ENCODE data around the gene PARD3B. TPM values are rescaled to one million over a fixed set of nuclear protein-coding genes. Genes with fewer than 3 reads are reported as not detected.

The PARD3B gene
- total and polyA plus RNA-seq, 2 experiments from 2014 or later: 3.5 to 4.4 TPM

GRCh38 chr2:204888222-204888621 lies 342.9 kb downstream of the PARD3B start:
- ATAC-seq: no peak
- H3K4me3 Mint-ChIP-seq: no peak overlapping the region
- no peaks in the 10 kb centered on the region for H3K36me3 Mint-ChIP-seq (ENCODE audit: low read depth)

More at GRCh38 chr2:204888222-204888621, 342.9 kb downstream of the PARD3B start:
- Histone ChIP-seq H3K9me2 (ENCODE audit: insufficient read depth) (no peaks in the 10 kb centered on the region), H3K79me2 (replicated peaks; ENCODE audit: insufficient read depth) (no peaks in the 10 kb centered on the region), H2AFZ (no peak overlapping the region), H3K27ac (ENCODE audit: low read depth) (no peak overlapping the region), H3K4me3 (no peak overlapping the region), H3K36me3 (ENCODE audit: insufficient read depth) (no peaks in the 10 kb centered on the region), H3K4me1 (ENCODE audit: insufficient read depth) (peaks cover 6% of the 10 kb centered on the region), H3F3A (replicated peaks; ENCODE audit: low read depth) (no peaks in the 10 kb centered on the region), H3K4me2 (no peak overlapping the region), H4K20me1 (replicated peaks; ENCODE audit: insufficient read depth) (no peaks in the 10 kb centered on the region), H3K27me3 (ENCODE audit: insufficient read depth) (no peaks in the 10 kb centered on the region)
- TF ChIP-seq NANOG (IDR thresholded peaks at IDR 0.05; ENCODE audit: borderline replicate concordance) (no peak), ZNF462 (CRISPR knock-in tag; IDR thresholded peaks at IDR 0.05) (no peak), EZH2phosphoT487 (IDR thresholded peaks at IDR 0.05; ENCODE audit: unreplicated experiment) (no peak), ZNF331 (CRISPR knock-in tag; IDR thresholded peaks at IDR 0.05; ENCODE audit: low read depth) (no peak), EZH2 (IDR thresholded peaks at IDR 0.05; ENCODE audit: low read depth, unreplicated experiment) (no peak), CTCF (conservative IDR thresholded peaks at IDR 0.05; ENCODE audit: low read depth in 2 of 2) (no peak), REST (IDR thresholded peaks at IDR 0.05; ENCODE audit: unreplicated experiment) (no peak), STAT1 (IDR thresholded peaks at IDR 0.05; ENCODE audit: unreplicated experiment) (no peak), ETS1 (IDR thresholded peaks at IDR 0.05) (no peak), POLR2AphosphoS5 (IDR thresholded peaks at IDR 0.05; ENCODE audit: low read depth) (no peak), ZNF114 (CRISPR knock-in tag; IDR thresholded peaks at IDR 0.05) (no peak), CREB1 (CRISPR knock-in tag; IDR thresholded peaks at IDR 0.05; ENCODE audit: low read depth) (no peak), JUNB (IDR thresholded peaks at IDR 0.05; ENCODE audit: unreplicated experiment) (no peak)
- H3K27ac Mint-ChIP-seq: no peak overlapping the region; the same call in 1 of the 2 replicates
- DNase-seq (ENCODE audit: low spot score): no peak
- no peaks in the 10 kb centered on the region for H3K27me3 Mint-ChIP-seq (ENCODE audit: insufficient read depth, low read depth, poor library complexity)
- peaks cover 12% of the 10 kb centered on the region; the same call in 2 of the 3 replicates for H3K4me1 Mint-ChIP-seq
- H3K9me3 Mint-ChIP-seq: no peaks in the 10 kb centered on the region; the same call in 2 of the 3 replicates
